ENCODE measurements around the gene ZWILCH. TPM values are rescaled to one million over a fixed set of nuclear protein-coding genes. Genes with fewer than 3 reads are reported as not detected.

The ZWILCH gene
- total RNA-seq, 1 experiment from 2014 or later, result 51.9 TPM

Other genes starting within 250 kb of the ZWILCH start
- gene DIS3L, start 211.8 kb upstream of the ZWILCH start, total RNA-seq (2014; rRNA removed; shearing (Covaris generic)), result 22.4 TPM in 2 replicates
- 32.2 and 47.7 TPM in 2 replicates for gene TIPIN, start 148.6 kb upstream of the ZWILCH start, total RNA-seq (2014; rRNA removed; shearing (Covaris generic))
- gene MAP2K1, start 118.4 kb upstream of the ZWILCH start, total RNA-seq (2014; rRNA removed; shearing (Covaris generic)), result 43.9 TPM in 2 replicates
- 5.1 and 32.4 TPM in 2 replicates for gene SNAPC5, start 7.6 kb upstream of the ZWILCH start, total RNA-seq (2014; rRNA removed; shearing (Covaris generic))
- 1,680 and 3,551 TPM in 2 replicates for gene RPL4, start 471 bp upstream of the ZWILCH start, total RNA-seq (2014; rRNA removed; shearing (Covaris generic))
- 0.25 and 1.3 TPM in 2 replicates for gene LCTL, start 60.7 kb downstream of the ZWILCH start, total RNA-seq (2014; rRNA removed; shearing (Covaris generic))
- gene SMAD6, start 196.9 kb downstream of the ZWILCH start, total RNA-seq (2014; rRNA removed; shearing (Covaris generic)), result 46.4 and 78.8 TPM in 2 replicates

Measured in SJSA1 (cell line).